GM18498 (cell line): ENCODE data around the gene ZNF800.
A peak's percentile ranks its signal among the peaks of the same experiment; 100 is the strongest.

ENCODE experiments used
- ATAC-seq: cut with Tn5 transposase; IDR thresholded peaks from one replicate; pipeline ENCODE4 v1.9.1; 2021; ENCODE audit warnings: mild to moderate bottlenecking, moderate library complexity; ENCODE audit not compliant: unreplicated experiment

ZNF800 gene

DNA sequence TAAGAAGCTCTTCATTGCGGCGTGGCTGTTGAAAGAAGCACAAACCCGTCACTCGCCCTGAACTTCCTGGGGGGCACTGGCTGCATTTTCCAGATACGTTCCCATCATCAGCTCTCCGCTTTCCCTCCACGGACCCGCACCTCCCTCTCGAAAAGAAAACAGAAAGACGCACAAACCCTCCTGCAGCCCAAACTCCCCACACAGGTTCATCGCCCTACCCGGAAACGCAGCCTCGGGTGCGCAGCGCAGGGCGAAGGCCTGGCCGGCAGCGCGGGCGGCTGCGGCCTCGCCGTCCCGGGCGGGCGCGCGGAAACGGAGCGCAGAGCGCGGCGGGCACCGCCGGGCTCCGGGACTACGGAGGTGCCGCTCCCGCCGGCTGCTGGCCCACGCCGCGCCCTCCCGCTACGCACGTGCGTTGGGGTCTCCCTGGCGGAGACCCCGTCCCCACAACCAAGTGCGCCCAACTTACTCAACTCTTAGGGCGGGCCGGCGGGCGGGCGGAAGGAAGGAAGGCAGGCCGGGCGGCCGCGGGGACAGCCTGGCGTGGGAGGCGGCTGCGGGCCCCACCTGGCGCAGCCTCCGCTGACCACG, 822 bp downstream of the ZNF800 start:
- peak; percentile 46 for ATAC-seq

DNA sequence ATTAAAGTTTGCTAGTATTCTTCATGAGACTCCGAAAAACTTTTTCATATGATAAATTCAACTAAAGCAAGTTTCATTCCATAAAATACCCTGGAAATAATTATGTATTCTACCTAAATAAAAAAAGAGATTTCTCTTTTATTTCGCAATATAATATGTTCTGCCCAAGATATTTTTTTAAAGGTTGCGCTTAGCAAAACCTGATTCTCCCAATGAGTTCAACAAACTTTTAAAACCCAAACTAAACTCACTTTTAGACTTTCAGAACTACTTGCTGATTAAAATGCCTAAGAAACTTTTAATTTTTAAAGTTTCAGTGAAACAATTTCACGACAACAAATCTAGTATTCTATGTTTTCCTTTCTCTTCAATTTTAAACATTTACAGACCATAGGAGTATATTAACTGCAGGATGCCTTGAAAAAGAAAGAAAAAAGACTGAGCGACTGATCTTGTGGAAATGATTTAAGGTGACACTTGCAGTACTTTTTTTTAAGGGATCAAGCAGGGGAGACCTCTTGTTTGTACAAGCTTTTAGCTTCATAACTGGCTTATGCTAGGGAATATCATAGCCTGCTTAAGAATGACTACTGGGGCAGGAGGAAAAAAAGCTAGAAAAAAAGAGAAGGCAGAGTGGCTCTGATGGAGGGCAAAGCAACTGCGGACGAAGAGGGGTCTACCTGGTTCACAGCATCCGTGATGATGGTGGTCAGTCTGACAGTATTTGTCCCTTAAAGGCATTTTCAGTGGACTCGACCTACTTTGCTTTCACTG, 1.5 kb downstream of the ZNF800 start:
- no peak for ATAC-seq

DNA sequence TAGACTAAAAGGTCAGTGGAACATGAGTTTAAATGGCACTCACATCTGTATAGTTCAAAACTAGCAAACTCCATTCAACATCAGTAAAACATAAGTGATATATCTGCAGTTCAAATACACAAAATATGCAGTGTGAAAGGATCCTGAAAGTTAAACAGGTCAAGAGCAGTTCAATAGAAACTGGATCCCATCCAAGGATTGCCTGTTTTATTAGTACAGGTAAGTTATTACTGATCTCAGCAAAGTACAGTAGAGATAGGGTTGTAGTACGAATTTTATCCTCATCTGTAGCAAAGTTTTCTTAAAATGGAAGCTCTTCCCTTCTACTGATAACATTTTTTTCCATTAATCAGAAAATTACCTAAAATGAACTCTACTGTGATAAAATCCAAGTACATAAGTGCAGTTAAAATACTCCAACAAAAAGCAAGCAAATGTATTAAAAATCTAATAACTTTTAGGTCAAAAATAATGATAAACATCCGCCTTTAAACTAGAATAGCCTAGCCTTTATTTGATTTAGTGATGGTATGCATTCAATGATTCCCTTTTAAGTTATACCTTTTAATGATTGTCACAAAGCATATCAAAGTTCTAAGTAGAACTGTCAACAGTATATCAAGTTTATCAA, 2.2 kb downstream of the ZNF800 start:
- no peak for ATAC-seq

DNA sequence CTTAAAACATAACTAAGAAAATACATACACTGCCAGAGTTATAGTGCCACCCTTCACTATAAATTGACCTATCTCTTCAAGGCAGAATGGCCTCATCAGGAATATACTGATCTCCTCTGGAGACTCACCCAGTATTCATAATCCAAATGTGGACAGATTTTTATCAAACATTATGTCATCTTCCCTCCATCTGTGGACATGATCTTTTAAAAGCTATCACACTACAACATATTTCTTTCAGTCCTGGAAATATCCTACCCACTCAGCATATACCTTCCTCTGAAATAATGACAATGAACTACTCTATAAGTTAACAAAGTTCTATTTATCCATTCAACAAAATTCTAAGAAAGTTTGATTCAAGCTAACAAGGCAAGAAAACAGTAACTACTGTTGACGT, 3.2 kb downstream of the ZNF800 start:
- no peak for ATAC-seq

DNA sequence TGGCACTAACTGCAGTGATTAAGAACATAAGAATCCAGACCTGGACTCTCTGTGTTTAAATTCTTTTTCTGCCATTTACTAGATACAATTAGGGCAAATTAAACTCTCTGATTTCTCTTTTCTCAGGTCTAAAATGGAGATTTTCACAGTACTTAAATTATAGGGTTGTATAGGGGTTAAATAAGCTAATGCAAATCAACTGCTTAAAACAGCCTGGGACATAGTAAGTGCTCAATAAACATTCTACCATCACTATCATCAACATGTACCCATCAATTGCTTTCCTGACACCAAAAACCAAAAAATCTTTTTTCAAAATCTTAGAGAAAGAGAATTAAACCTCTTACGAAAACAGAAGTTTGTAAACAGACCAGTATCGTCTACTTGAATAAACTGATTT, 4.5 kb downstream of the ZNF800 start:
- ATAC-seq, result no peak

DNA sequence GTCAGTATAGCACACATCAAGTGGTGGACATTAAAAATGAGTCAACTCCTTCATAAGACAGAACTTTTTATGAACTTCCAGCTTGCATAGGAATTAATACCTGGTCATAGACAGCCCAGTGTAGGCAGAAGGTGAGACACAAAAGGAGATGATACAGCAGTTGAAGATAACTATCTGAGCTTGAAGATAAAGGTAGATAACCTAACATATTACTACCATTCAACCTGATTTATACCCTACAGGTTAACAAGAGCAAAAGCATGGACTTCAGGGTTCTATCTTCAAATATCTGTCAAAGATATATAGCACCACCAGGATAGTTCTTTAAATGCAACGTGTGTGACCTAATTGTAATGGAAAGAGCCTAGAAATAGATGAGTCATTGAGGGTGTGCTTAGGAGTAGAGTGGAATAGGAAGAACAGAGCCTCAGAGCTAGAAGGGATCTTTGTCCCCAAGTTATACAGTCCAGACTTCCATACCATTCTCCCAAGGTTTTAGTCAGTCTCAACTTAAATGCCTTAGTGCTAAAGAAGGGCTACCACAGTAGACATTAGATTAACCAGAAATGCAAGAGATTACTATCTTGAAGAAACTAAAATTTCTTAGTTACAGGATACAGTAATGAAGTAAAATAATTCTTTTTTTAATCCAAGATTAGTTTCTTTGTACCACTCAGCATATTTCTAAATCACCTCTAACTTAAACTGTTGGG, 9.2 kb downstream of the ZNF800 start:
- ATAC-seq, result no peak

DNA sequence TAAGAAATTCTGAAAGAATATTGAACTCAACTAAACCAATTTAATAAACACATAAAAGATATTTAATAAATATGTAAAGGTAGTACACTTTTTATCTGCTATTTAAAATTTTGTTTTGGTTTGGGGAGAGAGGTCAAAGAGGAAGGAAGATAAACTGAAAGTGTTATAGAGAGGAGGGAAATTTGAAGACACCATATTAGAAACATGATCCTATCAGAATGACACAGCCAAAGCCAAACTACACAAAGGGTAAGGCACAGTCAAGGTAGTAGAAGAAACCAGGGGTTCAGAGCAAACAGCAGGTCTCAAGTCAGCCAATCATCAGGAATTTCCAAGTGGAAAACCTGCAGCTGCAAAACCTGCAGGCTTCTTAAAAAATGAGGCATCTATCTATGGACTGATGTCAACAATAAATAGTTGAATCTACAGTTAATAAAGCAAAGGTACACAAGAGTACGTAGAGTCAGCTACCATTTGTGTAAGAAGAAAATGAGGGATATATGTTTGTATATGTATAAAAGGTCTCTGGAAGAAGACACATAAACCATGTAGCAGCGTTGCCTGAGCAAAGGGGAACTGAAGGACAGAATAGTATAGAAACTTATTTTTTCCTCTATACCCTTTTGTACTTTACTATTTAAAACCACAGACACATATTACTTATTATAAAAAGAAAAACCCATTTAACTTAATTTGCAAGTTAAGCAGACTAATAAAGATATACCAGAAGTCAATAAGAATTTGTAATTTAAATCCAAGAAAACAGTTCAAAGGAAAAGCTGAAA, 10.0 kb downstream of the ZNF800 start:
- no peak for ATAC-seq

DNA sequence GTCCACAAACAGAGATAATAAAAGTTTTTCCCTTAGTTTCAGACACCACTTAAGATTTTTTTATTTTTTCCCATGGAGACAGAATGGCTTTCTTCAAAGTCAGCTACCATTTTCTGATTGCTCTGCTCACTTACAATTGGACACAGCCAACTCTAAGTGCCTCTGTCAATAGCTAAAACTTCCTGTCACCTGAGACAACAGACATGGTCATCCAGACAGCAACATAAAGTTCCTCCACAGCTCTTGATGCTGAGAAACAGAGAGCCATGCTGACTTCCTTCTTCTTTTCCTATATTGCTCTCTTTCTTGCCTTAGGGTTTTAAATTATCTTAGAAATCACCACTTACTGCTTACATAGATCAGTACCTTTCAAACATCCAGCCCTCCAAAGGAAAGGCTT, 12.0 kb downstream of the ZNF800 start:
- ATAC-seq, result no peak

DNA sequence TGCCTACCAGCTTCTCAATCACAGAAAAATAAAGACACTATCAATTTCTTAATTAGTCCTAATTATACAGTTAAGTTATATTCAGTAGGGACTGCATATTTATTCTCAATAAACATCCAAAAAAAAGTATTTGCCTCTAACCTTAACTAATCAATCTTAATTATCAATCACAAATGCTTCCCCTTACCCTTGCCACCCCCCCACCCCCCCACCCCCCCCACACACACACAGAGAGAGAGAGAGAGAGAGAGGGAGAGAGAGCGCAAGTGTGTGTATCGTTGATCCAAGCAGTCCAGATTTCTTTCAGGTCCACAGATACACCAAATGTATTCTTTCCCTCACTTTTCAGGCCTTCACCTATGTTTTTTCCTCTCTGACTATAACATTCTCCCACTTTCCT, 12.9 kb downstream of the ZNF800 start:
- ATAC-seq, result no peak

DNA sequence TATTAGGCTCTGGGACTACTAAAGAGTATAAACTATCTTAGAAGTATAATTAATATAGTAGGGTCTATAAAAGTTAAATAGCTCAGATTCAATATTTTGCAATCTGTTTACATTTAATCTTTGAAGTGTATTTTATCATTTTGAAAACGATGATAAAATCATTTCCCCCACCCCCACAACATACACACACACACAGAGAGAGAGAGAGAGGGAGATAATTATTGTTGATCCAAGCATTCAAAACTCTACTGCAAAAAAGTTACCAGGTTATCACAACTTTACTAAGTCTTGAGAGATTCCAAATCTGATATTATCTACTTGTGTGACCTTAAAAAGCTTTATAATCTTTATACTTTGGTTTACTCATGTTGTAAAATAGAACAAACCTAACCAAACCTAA, 14.0 kb downstream of the ZNF800 start:
- no peak for ATAC-seq

DNA sequence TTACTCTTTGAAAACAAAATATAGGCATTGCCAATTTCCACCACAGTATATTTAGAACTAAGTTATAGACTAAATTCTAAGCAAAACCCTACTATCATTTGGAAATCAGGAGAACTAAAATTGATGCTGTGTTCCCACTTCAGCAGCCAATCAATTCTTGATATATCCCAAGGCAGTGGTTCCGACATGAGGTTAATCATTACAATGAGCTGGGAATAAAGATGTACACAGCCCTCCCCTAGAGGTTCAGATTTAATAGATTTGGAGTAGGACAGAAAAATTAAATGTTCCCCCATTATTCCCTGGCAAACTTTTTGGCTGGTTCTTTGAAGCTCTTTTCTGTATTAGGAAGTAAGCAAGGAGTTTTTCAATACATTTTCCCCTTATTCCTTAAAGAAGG, 15.1 kb downstream of the ZNF800 start:
- ATAC-seq, result no peak

DNA sequence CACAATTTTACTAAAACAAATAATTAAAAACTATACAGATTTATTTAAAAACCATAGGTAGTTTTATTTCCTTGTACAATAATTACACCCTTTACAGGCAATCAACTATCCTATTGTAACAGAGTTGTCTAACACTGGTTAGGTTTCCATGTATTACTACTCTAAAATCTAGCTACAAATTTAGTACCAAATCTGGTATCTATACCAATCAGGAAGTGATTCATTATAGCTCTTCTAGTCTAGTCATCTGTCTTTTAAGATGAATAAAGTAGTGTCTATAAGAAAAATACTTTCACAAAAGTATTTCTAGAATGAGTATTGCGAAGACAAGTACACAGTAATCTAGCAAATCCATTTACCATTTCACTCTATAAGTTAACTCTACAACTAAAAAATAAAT, 16.9 kb downstream of the ZNF800 start:
- no peak for ATAC-seq

DNA sequence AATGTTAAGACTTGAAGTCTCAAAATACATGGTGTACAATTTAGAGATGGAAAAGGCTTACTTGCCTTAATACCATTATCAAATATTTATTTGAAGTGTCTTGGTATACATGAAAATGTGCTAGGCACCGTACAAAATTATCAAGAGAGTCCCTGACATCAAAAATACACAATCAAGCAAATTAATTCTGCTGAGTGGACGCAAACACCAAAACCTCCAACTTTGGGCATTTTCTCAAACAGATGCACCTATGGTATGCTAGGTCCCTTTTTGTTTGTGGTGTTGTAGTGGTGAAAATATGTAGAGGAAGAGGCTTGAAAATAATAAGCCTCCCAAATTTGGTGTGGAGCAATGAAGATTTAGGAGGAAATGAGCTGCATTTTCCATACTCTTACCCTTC, 24.8 kb downstream of the ZNF800 start:
- ATAC-seq, result no peak

DNA sequence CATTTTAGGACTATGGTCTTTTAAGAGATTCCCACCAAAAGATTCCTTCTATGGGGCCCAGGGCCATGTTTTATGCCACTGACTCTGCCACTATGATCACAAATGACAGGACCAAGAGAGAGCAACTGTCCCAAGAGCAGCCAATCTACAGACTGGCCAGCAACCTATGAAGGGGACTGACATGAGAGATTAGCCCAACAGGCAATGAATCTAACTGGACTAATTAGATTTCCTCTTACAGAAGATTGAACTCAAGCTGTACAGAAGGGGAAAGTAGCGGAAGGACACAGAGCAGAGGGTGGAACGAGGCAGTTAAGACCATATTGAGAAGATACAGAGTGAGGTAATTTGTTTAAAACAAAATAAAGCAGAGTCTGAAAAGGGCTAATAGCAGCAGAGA, 25.8 kb downstream of the ZNF800 start:
- ATAC-seq, result no peak

DNA sequence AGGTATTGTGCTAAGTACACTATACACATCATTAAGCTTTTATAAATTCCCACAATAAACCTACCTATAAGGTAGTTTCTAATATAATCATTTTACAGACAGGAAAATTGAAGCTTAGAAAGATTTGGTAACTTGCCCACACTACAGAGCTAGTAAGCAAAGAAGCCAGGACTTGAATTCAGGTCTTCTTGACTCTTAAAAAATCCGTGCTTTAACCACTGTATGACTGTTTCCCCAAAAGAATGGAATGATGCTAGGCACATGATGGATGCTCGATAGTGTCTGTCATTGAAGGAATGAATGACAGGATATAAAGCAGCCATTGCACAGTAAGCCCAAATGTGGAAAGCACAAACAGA, 26.6 kb downstream of the ZNF800 start:
- no peak for ATAC-seq

DNA sequence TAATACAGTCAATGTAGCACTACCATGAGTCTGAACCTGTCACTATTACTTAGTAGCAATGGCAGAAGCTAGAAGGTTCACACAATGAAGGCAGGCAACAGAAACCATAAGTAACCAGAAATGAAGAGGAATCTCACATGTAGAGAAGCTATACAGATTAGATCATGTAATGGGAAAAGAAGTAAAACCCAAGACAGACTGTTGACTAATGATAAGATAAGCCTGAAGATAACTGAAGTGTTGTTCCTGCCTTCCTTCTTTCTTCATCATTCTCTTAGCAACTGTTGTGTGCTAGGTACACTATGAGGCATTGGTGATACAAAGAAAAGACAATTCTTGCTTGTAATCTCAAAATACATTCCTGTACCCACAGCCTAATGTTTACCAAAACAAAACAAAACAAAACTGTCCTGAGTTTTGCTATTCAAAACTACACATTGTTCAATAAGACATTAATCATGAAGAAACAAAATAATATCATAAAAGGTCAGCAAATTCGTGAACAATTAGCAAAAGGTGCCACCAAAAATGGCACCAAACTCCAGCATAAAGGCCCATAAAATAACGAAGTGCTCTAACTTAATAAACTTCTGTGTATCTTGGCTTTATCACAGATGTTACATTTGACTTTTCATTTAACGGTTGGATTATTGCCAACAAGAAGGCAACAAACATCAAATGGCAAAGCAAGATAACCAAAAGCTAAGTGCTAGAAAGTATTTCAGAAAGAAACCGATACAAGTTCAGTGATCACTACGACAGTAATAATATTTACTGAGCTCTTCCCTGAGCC, 27.1 kb downstream of the ZNF800 start:
- ATAC-seq, result no peak

DNA sequence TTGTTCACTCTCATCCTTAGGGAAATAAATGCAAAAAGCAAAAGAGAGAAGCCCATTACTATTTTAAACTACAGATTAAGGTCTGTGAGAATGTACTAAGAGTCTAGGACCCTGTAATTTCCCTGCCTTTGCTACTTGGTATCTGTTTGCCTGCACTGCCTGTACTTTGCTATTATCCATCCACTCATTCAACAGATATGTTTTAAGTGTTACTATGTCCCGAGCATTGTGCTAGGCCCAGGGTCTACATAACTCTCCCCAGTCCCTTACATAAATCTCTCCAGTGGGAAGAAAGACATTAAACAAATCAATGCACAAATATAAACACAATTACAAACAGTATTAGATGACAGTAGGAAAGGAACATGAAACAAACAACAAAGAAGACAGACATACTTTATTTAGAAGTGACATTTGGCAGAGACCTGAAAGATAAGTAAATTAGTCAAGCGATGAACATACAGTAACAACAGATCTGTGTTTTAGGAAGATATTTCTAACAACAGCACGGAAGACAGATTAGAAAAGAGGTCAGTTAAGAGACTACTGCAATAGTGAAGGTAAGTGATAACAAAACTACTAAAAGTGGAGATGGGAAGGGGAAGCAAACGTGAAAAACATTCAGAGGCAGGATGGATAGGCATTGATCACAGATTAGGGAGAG, 30.0 kb downstream of the ZNF800 start:
- no peak for ATAC-seq

DNA sequence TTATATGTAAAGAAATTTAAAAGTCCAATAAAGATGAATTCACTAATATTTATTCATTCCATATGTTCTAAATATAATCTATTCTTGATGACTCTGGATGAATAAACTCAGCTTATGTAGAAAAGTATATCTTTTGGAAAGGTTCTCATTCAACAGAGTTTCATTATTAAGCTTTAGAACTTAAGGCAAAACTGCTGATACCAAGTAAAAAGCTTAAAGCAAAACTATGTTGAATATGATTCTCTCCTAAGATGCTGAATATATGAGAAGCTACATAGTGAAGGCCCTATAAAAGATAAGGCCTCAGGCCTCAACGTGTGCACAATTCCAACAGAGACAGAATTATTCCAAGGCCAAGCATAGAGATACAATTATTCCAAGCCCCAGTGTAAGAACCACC, 30.8 kb downstream of the ZNF800 start:
- ATAC-seq, result no peak

DNA sequence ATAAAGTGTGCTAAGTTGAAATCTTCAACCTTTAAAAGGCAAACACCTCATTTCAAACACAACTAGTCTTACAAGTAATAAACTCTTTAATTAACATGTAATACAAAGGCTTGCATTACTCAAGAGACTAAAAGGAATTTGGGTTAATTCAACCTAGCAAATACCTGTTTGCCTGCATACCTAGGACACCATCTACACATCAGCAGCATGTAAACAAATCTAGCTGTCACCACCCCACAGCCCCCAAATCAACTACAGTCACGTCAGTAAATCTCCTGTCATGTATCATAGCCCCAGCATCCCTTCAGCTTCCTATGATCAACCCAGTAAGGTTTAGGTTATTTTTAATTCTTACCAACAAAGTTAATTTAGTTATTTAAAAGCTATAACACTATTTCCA, 33.5 kb downstream of the ZNF800 start:
- no peak for ATAC-seq

DNA sequence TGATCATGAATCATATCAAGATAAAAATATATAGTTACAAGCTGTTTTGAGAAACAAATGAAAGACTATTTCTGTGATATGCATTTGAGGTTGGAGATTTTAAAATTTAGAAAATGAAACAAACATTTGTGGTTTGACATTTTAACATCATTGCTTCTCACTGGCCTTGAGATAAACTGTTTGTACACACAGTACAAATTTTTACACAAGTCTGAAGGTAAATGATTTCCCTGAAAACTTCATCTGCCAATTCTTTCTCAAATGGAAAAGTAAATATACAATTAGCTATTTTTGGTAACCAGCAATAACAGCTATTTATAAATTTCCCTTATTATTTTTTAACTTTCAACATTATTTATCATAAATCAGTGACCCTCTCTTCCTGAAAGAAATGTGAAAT, 38.6 kb downstream of the ZNF800 start:
- ATAC-seq, result no peak
